Stomach (tissue), 4 donors: ENCODE measurements around the gene LRRFIP1.

Experiments
- CTCF ChIP-seq, 7 experiments: fragments of 450-650 bp in 4 of 7; fragments of 200-600 bp in 3 of 7; sonication (generic) in 3 of 7; IDR thresholded peaks; one replicate each; pipeline ENCODE4 v1.5.1; 2016 to 2019; ENCODE audit warnings: antibody characterized with exemption in 7 of 7, control low read depth in 2 of 7, mild to moderate bottlenecking in 1 of 7
- EP300 ChIP-seq: sonication (generic); formaldehyde crosslinking; IDR thresholded peaks from one replicate; pipeline ENCODE4 v1.6.1; 2017; ENCODE audit warnings: antibody characterized with exemption
- POLR2A ChIP-seq, 4 donors: fragments of 450-650 bp; IDR thresholded peaks; one replicate each; pipeline ENCODE4 v1.6.1; 2016; ENCODE audit warnings: antibody characterized with exemption in 4 of 4, control low read depth in 2 of 4, mild to moderate bottlenecking in 1 of 4, moderate library complexity in 1 of 4
- POLR2AphosphoS5 ChIP-seq, 3 donors: sonication (generic); formaldehyde crosslinking; IDR thresholded peaks; one replicate each; pipeline ENCODE4 v1.6.1; 2016; ENCODE audit warnings: antibody characterized with exemption in 3 of 3

- TF ChIP-seq CTCF (IDR thresholded peaks at IDR 0.05) (no peak), POLR2AphosphoS5 (IDR thresholded peaks at IDR 0.05) (no peak), POLR2A (IDR thresholded peaks at IDR 0.05) (no peak), EP300 (no peak)
Observed at GRCh38 chr2:237670641-237671040, 43.3 kb downstream of the LRRFIP1 start.
